Liver (tissue), 9 donors: ENCODE measurements around the gene CCDC154. TPM values are rescaled to one million over a fixed set of nuclear protein-coding genes. Genes with fewer than 3 reads are reported as not detected.

Experiments
- DNase-seq: peaks from one replicate; pipeline ENCODE4 v3.0.0-alpha.2; 2017; ENCODE audit warnings: low spot score
- H3K27ac ChIP-seq, 2 donors: one replicate each; pipeline ENCODE4 v1.7.0; 2013; ENCODE audit warnings: inconsistent platforms in 2 of 2, low read length in 2 of 2, control low read depth in 1 of 2, low read depth in 1 of 2, mild to moderate bottlenecking in 1 of 2
- H3K27me3 ChIP-seq, 4 donors: one replicate each; pipeline versions ENCODE4 v1.6.1 to v1.7.0; 2013; ENCODE audit warnings: low read length in 3 of 4, inconsistent platforms in 1 of 4, mild to moderate bottlenecking in 1 of 4, moderate library complexity in 1 of 4; ENCODE audit not compliant: control insufficient read depth in 4 of 4, insufficient read depth in 4 of 4
- H3K36me3 ChIP-seq, 4 donors: one replicate each; pipeline versions ENCODE4 v1.6.1 to v1.7.0; 2013; ENCODE audit warnings: low read length in 3 of 4, mild to moderate bottlenecking in 3 of 4, low read depth in 1 of 4, moderate library complexity in 1 of 4; ENCODE audit not compliant: control insufficient read depth in 4 of 4, insufficient read depth in 3 of 4
- H3K4me1 ChIP-seq, 4 donors: one replicate each; pipeline versions ENCODE4 v1.6.1 to v1.7.0; 2013; ENCODE audit warnings: low read length in 3 of 4, mild to moderate bottlenecking in 3 of 4, moderate library complexity in 1 of 4; ENCODE audit not compliant: control insufficient read depth in 4 of 4, insufficient read depth in 4 of 4
- H3K4me3 ChIP-seq, 3 donors: one replicate each; pipeline versions ENCODE4 v1.6.1 to v1.7.0; 2013; ENCODE audit warnings: low read length in 3 of 3, control low read depth in 1 of 3, low read depth in 1 of 3, mild to moderate bottlenecking in 1 of 3
- H3K9ac ChIP-seq, 2 donors: one replicate each; pipeline ENCODE4 v1.7.0; 2013; ENCODE audit warnings: low read length in 2 of 2, mild to moderate bottlenecking in 2 of 2, moderate library complexity in 2 of 2, control low read depth in 1 of 2, low read depth in 1 of 2
- H3K9me3 ChIP-seq, 4 donors: one replicate each; pipeline versions ENCODE4 v1.6.1 to v1.7.0; 2013; ENCODE audit warnings: low read length in 3 of 4; ENCODE audit not compliant: control insufficient read depth in 4 of 4
- CTCF ChIP-seq: fragments of 150-350 bp; IDR thresholded peaks from 2 replicates; pipeline ENCODE4 v1.5.1; 2017; ENCODE audit warnings: improper control_type of control experiment, low read depth, low read length; ENCODE audit not compliant: missing input control
- EGR1 ChIP-seq, 2 donors: IDR thresholded peaks; 2 replicates each; pipeline ENCODE4 v1.6.1; 2016 to 2018; ENCODE audit warnings: antibody characterized with exemption in 2 of 2, low read depth in 2 of 2
- FOXA1 ChIP-seq: IDR thresholded peaks from 2 replicates; pipeline ENCODE4 v1.6.1; 2016; ENCODE audit warnings: antibody characterized with exemption
- FOXA2 ChIP-seq: IDR thresholded peaks from 2 replicates; pipeline ENCODE4 v1.6.1; 2016; ENCODE audit warnings: antibody characterized with exemption
- GABPA ChIP-seq, 2 donors: IDR thresholded peaks in 1 of 2; conservative IDR thresholded peaks in 1 of 2; 2 replicates each; pipeline ENCODE4 v1.6.1; 2016; ENCODE audit warnings: antibody characterized with exemption in 2 of 2, mild to moderate bottlenecking in 1 of 2, moderate library complexity in 1 of 2
- HNF4A ChIP-seq, 2 donors: conservative IDR thresholded peaks; 2 replicates each; pipeline ENCODE4 v1.6.1; 2016; ENCODE audit warnings: antibody characterized with exemption in 2 of 2, mild to moderate bottlenecking in 2 of 2
- JUND ChIP-seq, 2 donors: IDR thresholded peaks; 2 replicates each; pipeline ENCODE4 v1.6.1; 2016; ENCODE audit warnings: antibody characterized with exemption in 2 of 2
- RAD21 ChIP-seq, 2 donors: IDR thresholded peaks; 2 replicates each; pipeline ENCODE4 v1.6.1; 2016; ENCODE audit warnings: antibody characterized with exemption in 2 of 2, mild to moderate bottlenecking in 2 of 2
- REST ChIP-seq: IDR thresholded peaks from 2 replicates; pipeline ENCODE4 v1.6.1; 2016; ENCODE audit warnings: antibody characterized with exemption, mild to moderate bottlenecking
- SP1 ChIP-seq: IDR thresholded peaks from 2 replicates; pipeline ENCODE4 v1.6.1; 2018; ENCODE audit warnings: antibody characterized with exemption, mild to moderate bottlenecking
- YY1 ChIP-seq: IDR thresholded peaks from 2 replicates; pipeline ENCODE4 v1.6.1; 2016; ENCODE audit warnings: antibody characterized with exemption, mild to moderate bottlenecking
- WGBS: extraction: QIAGEN DNeasy Blood & Tissue Kit; methylation state at CpG from one replicate; pipeline ENCODE4 v1.1.7; 2013; 5-methylcytosine and 5-hydroxymethylcytosine counted together
- polyA plus RNA-seq, 2 donors: library from polyadenylated mRNA; stranded (reverse) in 1 of 2; unstranded in 1 of 2; fragments of 200-250 nt in 1 of 2; fragments of >200 nt in 1 of 2; fragmentation: Nextera tagmentation in 1 of 2; extraction: Ambion mirVana in 1 of 2; gene quantifications; one replicate each; pipeline versions ENCODE4 v1.2.1 to v1.2.3, GENCODE V29; 2013 to 2015
- total RNA-seq, 2 donors: library from RNA; depleted of rRNA; stranded (reverse); fragments of >200 nt; gene quantifications; one replicate each; pipeline ENCODE4 v1.2.3, GENCODE V29; 2014
- TF ChIP-seq, protein P1 (sequence below): IDR thresholded peaks from 2 replicates; pipeline ENCODE4 v1.6.1; 2016; ENCODE audit warnings: antibody characterized with exemption
- donor health status: healthy.
- donor health status: healthy.
- donor health status: healthy.
- donor health status: healthy.
- donor health status: healthy.

The CCDC154 gene
- total and polyA plus RNA-seq, 4 donors = 0.18 to 0.42 (median 0.39) TPM; not detected in 1

DNA sequence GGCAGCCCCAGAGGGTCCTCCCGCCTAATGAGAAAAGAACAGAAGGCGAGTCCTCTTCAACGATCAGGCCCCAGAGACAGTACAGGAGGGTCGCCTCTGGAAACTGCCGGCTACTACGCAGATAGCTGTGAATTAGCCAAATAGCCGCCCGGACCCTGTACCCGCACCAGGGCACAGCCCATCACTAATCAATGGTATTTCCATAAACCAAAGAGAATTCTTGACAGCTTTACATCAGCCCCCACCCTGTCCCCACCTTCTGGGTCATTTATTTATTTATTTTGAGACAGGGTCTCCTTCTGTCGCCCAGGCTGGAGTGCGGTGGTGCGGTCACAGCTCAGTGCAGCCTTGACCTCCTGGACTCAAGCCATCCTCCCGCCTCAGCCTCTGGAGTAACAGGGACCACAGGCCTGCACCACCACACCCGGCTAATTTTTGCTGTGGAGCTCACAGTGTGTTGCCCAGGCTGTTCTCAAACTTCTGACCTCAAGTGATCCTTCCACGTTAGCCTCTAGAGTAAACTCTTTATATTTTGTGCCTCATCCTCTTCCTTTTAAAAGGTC, 31.3 kb upstream of the CCDC154 start:
- H3K9me3 ChIP-seq = peaks cover 0 to 1% (median 0%) of the 10 kb centered on the region in 4 donors
- H3K27ac ChIP-seq = peak overlapping the region; percentile 68 to 72
- peaks cover 13 to 33% (median 22%) of the 10 kb centered on the region in 4 donors for H3K4me1 ChIP-seq
- H3K27me3 ChIP-seq = no peaks in the 10 kb centered on the region
- peak overlapping the region; percentile 64 to 72 for H3K9ac ChIP-seq
- H3K36me3 ChIP-seq = no peaks in the 10 kb centered on the region
- TF ChIP-seq FOXA2 (no peak), JUND (IDR thresholded peaks at IDR 0.05) (no peak), HNF4A (conservative IDR thresholded peaks at IDR 0.05) (no peak), FOXA1 (no peak), REST (no peak), SP1 (no peak), CTCF (no peak), YY1 (no peak), EGR1 (IDR thresholded peaks at IDR 0.05; ENCODE audit: low read depth in 2 of 2) (no peak), RAD21 (IDR thresholded peaks at IDR 0.05) (no peak)
- TF ChIP-seq, protein P1, sequence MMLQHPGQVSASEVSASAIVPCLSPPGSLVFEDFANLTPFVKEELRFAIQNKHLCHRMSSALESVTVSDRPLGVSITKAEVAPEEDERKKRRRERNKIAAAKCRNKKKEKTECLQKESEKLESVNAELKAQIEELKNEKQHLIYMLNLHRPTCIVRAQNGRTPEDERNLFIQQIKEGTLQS = no peak
- no peak for DNase-seq
- WGBS = 73% methylated on average over 15 of the region's 15 CpGs
- H3K4me3 ChIP-seq = peak overlapping the region; percentile 51 to 94 (median 94)

GRCh38 chr16:1474796-1475551, 30.6 kb upstream of the CCDC154 start, which contains the start of gene CLCN7:
CLCN7 (minus strand) TSS chr16:1475028; CDS start chr16:1474974, 54 bp downstream.
- peak within 1 kb of the TSS; percentile 66 to 72 for H3K9ac ChIP-seq
- DNase-seq = peak; percentile 90
- H3K4me1 ChIP-seq = peaks cover 13 to 35% (median 24%) of the 10 kb centered on the region in 4 donors
- H3K27me3 ChIP-seq = no peaks in the 10 kb centered on the region
- H3K36me3 ChIP-seq = no peaks in the 10 kb centered on the region
- peak within 1 kb of the TSS; percentile 68 to 72 for H3K27ac ChIP-seq
- H3K4me3 ChIP-seq = peak within 1 kb of the TSS; percentile 51 to 94 (median 94)
- TF ChIP-seq GABPA (IDR thresholded peaks at IDR 0.05 in 1 of 2, conservative IDR thresholded peaks at IDR 0.05 in 1 of 2) (peak in 1 of 2 donors; percentile 65), EGR1 (IDR thresholded peaks at IDR 0.05; ENCODE audit: low read depth in 2 of 2) (no peak)
- 2% methylated on average over 99 of the region's 99 CpGs for WGBS
- H3K9me3 ChIP-seq = peaks cover 0 to 1% (median 0%) of the 10 kb centered on the region in 4 donors
